Kidney glomerular epithelial cell (primary cell): Measurements from ENCODE around the gene ASCC3.

ENCODE experiments used
- DNase-seq: peaks from one replicate; lab custom pipeline; 2025; lab: John Stamatoyannopoulos, UW

ASCC3 gene

GRCh38 chr6:100574836-100575235 lies 306.3 kb downstream of the ASCC3 start:
- DNase-seq, result no peak

GRCh38 chr6:100573166-100573565 lies 308.0 kb downstream of the ASCC3 start:
- DNase-seq, result peak; percentile 5

GRCh38 chr6:100568255-100568654 lies 312.9 kb downstream of the ASCC3 start:
- no peak for DNase-seq

- no peak for DNase-seq
Observed at GRCh38 chr6:100566563-100566962, 314.6 kb downstream of the ASCC3 start.

- DNase-seq, result no peak
Observed at GRCh38 chr6:100565439-100566104, 315.6 kb downstream of the ASCC3 start.

- DNase-seq, result no peak
Observed at GRCh38 chr6:100559859-100560258, 321.3 kb downstream of the ASCC3 start.

- DNase-seq, result peak; percentile 43
Observed at GRCh38 chr6:100554228-100554627, 326.9 kb downstream of the ASCC3 start.

GRCh38 chr6:100553243-100553642 lies 327.9 kb downstream of the ASCC3 start:
- no peak for DNase-seq

- DNase-seq, result peak; percentile 52
Observed at GRCh38 chr6:100549406-100550167, 331.5 kb downstream of the ASCC3 start.

- no peak for DNase-seq
Observed at GRCh38 chr6:100538086-100538485, 343.0 kb downstream of the ASCC3 start.

GRCh38 chr6:100518588-100518987 lies 362.5 kb downstream of the ASCC3 start:
- no peak for DNase-seq

- DNase-seq, result no peak
Observed at GRCh38 chr6:100517633-100518032, 363.5 kb downstream of the ASCC3 start.

- DNase-seq, result no peak
Observed at GRCh38 chr6:100517106-100517505, 364.0 kb downstream of the ASCC3 start.

- DNase-seq, result no peak
Observed at GRCh38 chr6:100514660-100515059, 366.5 kb downstream of the ASCC3 start.

GRCh38 chr6:100512203-100512862 lies 368.8 kb downstream of the ASCC3 start:
- no peak for DNase-seq

- no peak for DNase-seq
Observed at GRCh38 chr6:100509101-100509500, 372.0 kb downstream of the ASCC3 start.

GRCh38 chr6:100506651-100507050 lies 374.5 kb downstream of the ASCC3 start:
- no peak for DNase-seq

GRCh38 chr6:100504786-100505737 lies 376.1 kb downstream of the ASCC3 start:
- peak; percentile 20 for DNase-seq

GRCh38 chr6:100503043-100503705 lies 378.0 kb downstream of the ASCC3 start:
- no peak for DNase-seq

- DNase-seq, result no peak
Observed at GRCh38 chr6:100493206-100493888, 387.8 kb downstream of the ASCC3 start.
